GM10266 (cell line): ENCODE measurements around the gene SLC25A42.

Experiments
- DNase-seq: peaks from one replicate; pipeline ENCODE4 v3.0.0; 2012; ENCODE audit errors: extremely low spot score
- TF ChIP-seq, protein P1 (sequence below): IDR thresholded peaks from 2 replicates; pipeline ENCODE4 v1.5.1; 2012; ENCODE audit warnings: mild to moderate bottlenecking, low read depth; ENCODE audit not compliant: control insufficient read depth, insufficient read depth; ENCODE audit errors: missing control alignments

The SLC25A42 gene

DNA sequence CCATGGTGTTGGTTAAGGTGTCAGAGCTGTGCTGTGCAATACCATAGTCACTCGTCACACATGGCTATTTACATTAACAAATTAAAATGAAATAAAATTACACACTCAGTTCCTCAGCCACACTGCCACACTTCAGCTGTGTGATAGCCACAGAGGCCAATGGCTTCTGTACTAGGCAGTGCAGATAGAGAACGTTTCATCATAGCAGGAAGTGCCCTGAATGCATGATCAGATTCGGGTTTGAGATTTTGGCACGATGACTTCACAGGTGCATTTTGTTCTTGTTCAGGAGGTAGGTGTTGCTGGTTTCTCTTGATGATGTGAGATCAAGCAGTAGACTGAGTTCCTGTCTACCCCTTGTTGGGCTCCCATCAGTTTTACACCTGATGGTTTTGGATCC, 23.9 kb upstream of the SLC25A42 start:
- TF ChIP-seq, protein P1, sequence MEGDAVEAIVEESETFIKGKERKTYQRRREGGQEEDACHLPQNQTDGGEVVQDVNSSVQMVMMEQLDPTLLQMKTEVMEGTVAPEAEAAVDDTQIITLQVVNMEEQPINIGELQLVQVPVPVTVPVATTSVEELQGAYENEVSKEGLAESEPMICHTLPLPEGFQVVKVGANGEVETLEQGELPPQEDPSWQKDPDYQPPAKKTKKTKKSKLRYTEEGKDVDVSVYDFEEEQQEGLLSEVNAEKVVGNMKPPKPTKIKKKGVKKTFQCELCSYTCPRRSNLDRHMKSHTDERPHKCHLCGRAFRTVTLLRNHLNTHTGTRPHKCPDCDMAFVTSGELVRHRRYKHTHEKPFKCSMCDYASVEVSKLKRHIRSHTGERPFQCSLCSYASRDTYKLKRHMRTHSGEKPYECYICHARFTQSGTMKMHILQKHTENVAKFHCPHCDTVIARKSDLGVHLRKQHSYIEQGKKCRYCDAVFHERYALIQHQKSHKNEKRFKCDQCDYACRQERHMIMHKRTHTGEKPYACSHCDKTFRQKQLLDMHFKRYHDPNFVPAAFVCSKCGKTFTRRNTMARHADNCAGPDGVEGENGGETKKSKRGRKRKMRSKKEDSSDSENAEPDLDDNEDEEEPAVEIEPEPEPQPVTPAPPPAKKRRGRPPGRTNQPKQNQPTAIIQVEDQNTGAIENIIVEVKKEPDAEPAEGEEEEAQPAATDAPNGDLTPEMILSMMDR: no peak
- DNase-seq: no peak

DNA sequence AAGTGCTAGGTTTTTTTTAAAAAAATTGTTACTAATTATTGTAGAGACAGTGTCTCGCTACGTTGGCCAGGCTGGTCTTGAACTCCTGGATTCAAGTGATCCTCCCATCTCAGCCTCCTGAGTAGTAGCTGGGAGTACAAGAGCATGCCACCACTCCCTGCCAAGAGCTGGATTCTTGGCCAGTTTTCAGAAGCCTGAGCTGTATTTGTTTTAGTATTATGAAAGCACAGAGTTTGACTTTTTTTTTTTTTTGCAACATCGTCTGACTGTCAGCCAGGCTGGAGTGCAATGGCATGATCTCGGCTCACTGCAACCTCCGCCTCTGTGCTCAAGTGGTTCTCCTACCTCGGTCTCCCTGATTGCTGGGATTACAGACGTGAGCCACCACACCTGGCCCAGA, 23.4 kb upstream of the SLC25A42 start:
- DNase-seq: no peak
- TF ChIP-seq, protein P1: no peak

DNA sequence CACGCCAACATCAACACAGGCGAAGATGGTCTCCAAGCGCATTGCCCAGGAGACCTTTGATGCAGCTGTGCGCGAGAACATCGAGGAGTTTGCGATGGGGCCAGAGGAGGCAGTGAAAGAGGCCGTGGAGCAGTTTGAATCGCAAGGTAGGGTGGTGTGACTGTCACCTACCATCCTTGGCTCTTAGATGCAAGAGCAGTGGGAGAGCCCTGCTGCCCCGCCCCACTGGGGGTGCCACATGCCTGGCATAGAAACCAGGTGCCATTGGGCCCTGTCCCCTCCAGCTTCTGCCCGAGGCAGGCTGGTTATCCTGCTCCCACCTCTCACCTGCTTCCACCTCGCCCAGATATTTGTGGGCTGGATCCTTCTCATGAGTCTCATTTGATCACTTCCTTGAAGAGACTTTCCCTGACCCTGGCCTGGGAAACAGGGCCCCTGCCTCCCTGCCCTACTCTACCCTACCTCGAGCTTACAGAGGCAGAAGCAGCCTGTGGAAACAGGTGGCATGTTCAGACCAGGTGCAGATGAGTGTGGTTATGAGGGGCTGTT, 21.0 kb upstream of the SLC25A42 start:
- DNase-seq: no peak
- TF ChIP-seq, protein P1: no peak

DNA sequence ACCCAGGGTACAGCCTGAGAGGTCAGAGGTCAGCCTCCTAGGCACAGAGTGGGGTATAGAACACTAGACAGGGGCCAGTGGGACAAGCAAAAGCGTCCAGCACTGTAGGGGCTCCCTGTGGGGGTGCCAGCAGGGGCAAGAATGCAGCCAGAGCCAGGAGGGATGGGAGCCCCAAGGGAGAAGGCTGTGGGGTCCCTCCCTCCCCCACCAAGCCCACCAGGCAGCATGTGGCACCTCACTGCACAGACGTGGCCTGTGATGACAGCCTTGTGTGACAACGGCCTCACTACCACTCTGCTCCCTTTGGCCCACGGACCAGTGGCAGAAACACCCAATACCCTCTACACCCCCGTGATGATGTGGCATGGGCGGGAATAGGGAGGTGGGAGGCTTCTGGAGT, 20.3 kb upstream of the SLC25A42 start:
- TF ChIP-seq, protein P1: no peak
- no peak for DNase-seq

DNA sequence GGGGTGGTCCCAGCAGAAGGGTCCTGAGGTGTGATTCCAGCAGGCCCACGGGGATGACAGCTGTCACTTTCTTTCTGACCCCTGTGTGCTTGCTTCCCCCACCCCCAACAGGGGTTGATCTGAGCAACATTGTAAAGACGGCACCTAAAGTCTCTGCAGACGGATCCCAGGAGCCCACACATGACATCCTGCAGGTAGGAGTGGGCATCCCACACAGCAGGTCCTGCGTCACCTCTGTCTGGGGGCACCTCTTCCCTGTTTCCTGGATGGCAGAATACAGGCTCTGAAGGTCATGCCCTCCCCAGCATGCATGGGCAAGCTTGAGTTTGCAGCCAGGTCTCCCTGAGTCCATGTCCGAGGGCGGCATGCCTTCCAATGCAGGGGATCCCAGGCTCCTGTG, 19.9 kb upstream of the SLC25A42 start:
- no peak for DNase-seq
- TF ChIP-seq, protein P1: no peak

DNA sequence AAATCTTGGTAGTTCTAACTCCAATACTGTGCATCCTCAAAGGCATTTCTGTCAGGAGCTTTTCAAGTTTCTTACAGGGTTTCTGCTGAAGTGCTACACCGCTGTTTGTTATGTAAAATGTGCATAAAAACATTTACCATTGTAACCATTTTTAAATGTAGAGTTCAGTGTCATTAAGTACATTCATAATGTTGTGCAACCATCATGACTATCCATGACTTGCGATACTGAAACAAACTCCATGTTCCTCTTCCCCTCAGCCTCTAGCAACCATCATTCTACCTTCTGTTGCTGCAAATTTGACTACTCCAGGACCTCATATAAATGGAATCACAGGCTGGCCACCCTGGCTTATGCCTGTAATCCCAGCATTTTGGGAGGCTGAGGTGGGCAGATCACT, 14.4 kb upstream of the SLC25A42 start:
- no peak for DNase-seq
- TF ChIP-seq, protein P1: no peak

DNA sequence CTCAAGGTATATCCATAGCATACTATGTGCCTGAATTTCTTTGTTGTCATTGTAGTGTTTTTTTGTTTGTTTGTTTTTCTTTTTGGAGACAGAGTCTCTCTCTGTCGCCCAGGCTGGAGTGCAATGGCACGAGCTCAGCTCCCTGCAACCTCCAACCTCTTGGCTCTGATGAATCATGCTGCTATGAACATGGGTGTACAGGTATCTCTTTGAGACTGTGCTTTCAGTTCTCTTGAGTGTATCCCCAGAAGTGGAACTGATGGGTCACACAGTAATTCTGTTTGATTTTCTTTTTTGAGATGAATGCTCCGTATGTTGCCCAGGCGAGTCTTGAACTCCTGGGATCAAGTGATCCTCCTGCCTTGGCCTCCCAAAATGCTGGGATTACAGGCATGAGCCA, 13.7 kb upstream of the SLC25A42 start:
- DNase-seq: no peak
- TF ChIP-seq, protein P1: no peak

DNA sequence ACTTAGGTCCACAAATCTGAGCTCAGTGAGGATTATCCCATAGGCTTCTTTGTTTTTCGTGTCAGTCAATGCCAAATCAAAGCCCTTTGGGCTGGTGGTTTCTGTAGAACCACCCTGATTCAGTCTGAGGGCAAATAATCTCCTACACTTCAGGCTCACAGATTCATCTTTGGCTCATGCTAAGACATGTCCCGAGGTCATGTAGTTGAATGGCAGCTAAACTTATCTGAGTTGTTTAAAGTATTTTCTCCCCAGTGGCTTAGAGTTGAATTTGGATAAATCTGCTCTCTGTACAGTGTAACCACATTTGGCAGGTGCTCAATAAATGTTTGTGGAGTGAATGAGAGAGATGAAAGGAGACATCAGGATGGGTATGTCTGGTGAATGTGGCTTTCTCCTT, 13.1 kb upstream of the SLC25A42 start:
- no peak for DNase-seq

More for the DNA sequence above, 13.1 kb upstream of the SLC25A42 start:
- TF ChIP-seq, protein P1: no peak
